G401 (cell line): ENCODE data around the gene GOLIM4. TPM values are rescaled to one million over a fixed set of nuclear protein-coding genes. Genes with fewer than 3 reads are reported as not detected.
"Not testable (repeated sequence)": the region's sequence is repeated elsewhere in the genome, so short reads cannot be mapped to it uniquely, and the experiment has no call there.

Experiments
- DNase-seq: peaks from one replicate; pipeline ENCODE4 v3.0.0-alpha.2; 2015; ENCODE audit warnings: low spot score
- in situ Hi-C: cut with HindIII; loops from 2 replicates; pipeline ENCODE4 v1.10.0; 2016; ENCODE audit warnings: low sequenced_read_pairs, mixed read lengths
- total RNA-seq: library from RNA; depleted of rRNA; stranded (reverse); fragments of >200 nt; shearing (Covaris generic); gene quantifications from 2 replicates; pipeline ENCODE4 v1.2.3, GENCODE V29; 2014; rRNA removed

Gene GOLIM4
- total RNA-seq: 5.8 and 15.7 TPM in 2 replicates

- in situ Hi-C loops: no loop called here
- peak; percentile 75 for DNase-seq
Observed at GRCh38 chr3:168095611-168096209, at the start of gene GOLIM4. GOLIM4 (minus strand) TSS chr3:168095924; CDS start chr3:168095285, 639 bp downstream.

- in situ Hi-C loops: no loop called here
Observed at GRCh38 chr3:168141405-168141998, 45.8 kb upstream of the GOLIM4 start.

GRCh38 chr3:168139947-168140346 lies 44.2 kb upstream of the GOLIM4 start:
- DNase-seq: no peak
- in situ Hi-C loops: no loop called here

More at GRCh38 chr3:168141405-168141998, 45.8 kb upstream of the GOLIM4 start:
- no peak for DNase-seq

DNA sequence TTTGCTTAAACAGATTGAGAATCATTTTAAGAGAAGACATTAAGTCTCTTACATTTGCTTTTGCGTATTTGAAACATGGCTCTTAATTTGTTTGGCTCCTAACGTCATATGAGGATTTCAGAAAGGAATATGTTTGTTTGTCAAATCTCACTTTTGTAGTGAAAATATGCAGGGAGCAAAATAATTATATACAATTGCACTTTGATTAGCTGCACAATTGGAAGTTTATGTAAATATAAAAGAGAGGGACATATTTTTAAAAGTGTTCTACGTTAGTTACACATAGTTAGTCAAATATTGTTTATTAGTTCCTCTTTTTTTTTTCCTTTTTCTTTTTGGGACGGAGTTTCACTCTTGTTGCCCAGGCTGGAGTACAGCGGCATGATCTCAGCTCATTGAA lies 42.7 kb upstream of the GOLIM4 start:
- no peak for DNase-seq
- in situ Hi-C loops: no loop called here

GRCh38 chr3:168134931-168135330 lies 39.2 kb upstream of the GOLIM4 start:
- no peak for DNase-seq
- in situ Hi-C loops: no loop called here

DNA sequence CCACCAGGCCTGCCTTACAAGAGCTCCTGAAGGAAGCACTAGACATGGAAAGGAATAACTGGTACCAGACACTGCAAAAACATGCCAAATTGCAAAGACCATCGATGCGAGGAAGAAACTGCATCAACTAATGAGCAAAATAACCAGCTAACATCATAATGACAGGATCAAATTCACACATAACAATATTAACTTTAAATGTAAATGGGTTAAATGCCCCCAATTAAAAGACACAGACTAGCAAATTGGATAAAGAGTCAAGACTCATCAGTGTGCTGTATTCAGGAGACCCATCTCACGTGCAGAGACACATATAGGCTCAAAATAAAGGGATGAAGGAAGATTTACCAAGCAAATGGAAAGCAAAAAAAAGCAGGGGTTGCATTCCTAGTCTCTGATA lies 34.5 kb upstream of the GOLIM4 start:
- DNase-seq, in situ Hi-C loops: not testable (repeated sequence)

DNA sequence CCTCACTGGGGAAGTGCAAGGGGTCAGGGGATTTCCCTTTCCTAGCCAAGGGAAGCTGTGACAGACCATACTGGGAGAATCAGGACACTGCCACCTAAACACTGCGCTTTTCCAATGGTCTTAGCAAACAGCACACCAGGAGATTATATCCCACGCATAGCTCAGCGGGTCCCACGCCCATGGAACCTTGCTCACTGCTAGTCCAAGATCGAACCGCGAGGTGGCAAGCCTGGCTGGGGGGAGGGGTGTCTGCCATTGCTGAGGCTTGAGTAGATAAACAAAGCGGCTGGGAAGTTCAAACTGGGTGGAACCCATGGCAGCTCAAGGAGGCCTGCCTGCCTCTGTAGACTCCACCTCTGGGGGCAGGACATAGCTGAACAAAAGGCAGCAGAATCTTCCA lies 32.7 kb upstream of the GOLIM4 start:
- DNase-seq, in situ Hi-C loops: not testable (repeated sequence)

GRCh38 chr3:168127466-168127865 lies 31.7 kb upstream of the GOLIM4 start:
- no peak for DNase-seq
- in situ Hi-C loops: no loop called here

- in situ Hi-C loops: no loop called here
Observed at GRCh38 chr3:168124791-168125190, 29.1 kb upstream of the GOLIM4 start.

DNA sequence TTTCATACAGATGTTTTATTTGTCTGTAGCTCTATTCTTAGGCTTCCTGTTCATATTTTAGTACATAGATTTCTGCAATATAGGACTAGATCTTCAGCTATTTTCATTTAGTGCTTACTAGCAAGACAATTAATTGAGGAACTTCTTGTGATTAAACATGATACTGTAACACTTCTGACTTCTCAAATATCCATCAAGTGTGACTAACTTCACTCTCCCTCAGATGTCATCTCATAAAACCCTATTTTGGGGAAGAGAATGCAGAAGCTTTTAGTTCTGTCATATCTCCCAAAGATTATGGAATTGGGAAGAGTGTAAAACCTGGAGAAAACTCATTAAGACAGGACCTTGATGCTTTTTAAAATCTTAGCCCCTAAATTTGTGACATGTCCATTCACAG lies 28.6 kb upstream of the GOLIM4 start:
- no peak for DNase-seq
- in situ Hi-C loops: no loop called here

More at GRCh38 chr3:168124791-168125190, 29.1 kb upstream of the GOLIM4 start:
- no peak for DNase-seq

GRCh38 chr3:168123201-168124176 lies 27.8 kb upstream of the GOLIM4 start:
- in situ Hi-C loops: no loop called here

GRCh38 chr3:168121184-168122017 lies 25.7 kb upstream of the GOLIM4 start:
- no peak for DNase-seq
- in situ Hi-C loops: no loop called here

More at GRCh38 chr3:168123201-168124176, 27.8 kb upstream of the GOLIM4 start:
- peak; percentile 13 for DNase-seq

DNA sequence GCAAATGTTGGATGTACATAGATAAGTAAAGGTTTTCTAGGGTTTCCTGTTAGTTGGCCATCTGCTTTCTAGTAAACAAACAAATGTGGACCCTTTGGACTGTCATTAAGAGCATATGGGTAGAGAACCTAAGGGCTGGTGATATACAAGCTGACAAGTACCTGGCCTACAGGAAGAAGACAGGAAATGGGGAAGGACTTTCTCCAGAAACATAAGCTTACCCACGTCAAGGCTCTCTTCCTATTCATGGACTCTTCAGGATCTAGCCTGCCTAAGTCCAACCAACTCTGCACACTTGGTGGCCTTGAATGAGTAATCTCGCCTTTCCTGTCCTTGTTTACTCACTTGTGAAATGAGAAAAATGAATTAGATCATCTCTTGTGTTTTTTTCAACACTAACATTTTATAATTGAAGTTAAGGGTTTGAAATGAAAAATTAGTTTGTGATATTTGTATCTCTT lies 22.2 kb upstream of the GOLIM4 start:
- in situ Hi-C loops: no loop called here
- DNase-seq: no peak

- DNase-seq: no peak
- in situ Hi-C loops: no loop called here
Observed at GRCh38 chr3:168117059-168117458, 21.3 kb upstream of the GOLIM4 start.

DNA sequence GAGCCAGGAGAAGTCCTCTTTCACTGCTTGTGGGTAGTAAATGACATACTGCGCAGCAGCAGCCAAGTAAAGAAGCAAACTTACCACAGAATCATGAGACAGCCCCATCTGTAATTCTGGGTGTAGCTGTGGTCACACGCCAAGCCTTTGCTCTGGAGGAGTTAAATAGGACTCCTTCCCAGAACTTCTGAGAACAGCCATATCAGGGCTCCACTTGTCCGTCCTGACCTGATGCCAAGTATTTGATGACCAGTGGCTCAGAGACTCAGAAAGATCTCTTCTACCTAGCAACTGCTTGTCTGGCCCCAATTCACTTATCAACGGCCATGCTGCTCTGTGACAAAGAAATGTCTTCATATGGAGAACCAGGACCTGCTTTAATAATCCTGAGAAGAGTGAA lies 20.6 kb upstream of the GOLIM4 start:
- in situ Hi-C loops: no loop called here
- DNase-seq: no peak

- in situ Hi-C loops: no loop called here
Observed at GRCh38 chr3:168113848-168114247, 18.1 kb upstream of the GOLIM4 start.

DNA sequence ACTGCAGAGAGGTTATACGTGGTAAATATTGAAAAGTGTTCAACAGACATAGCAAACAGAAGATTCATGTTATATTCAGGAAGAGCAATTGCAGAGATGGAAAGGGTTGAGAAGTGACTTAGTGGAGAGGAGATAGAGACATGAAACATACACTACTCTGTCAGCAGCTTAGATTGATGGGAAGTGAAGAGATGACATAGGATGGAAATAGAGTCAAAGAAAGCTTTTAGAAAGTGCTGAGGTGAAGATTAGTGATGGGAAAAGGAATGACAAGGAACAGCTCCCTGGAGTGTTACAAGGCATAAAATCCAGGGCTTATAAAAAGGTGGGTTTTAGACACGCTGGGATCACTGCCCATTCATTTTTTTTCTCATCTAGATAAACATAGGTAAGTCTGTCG lies 17.2 kb upstream of the GOLIM4 start:
- no peak for DNase-seq
- in situ Hi-C loops: no loop called here

More at GRCh38 chr3:168113848-168114247, 18.1 kb upstream of the GOLIM4 start:
- DNase-seq: no peak

GRCh38 chr3:168104361-168104760 lies 8.6 kb upstream of the GOLIM4 start:
- in situ Hi-C loops: no loop called here
- no peak for DNase-seq
